Uterus (tissue), 4 donors: ENCODE results near the gene PFN2. TPM values are rescaled to one million over a fixed set of nuclear protein-coding genes. Genes with fewer than 3 reads are reported as not detected.

ENCODE experiments used
- DNase-seq, 2 donors: peaks; one replicate each; pipeline ENCODE4 v3.0.0-alpha.2; 2019 to 2020
- H3K27ac ChIP-seq, 2 donors: fragments of 200-600 bp; sonication (generic); 1 replicate in 1 of 2; 2 replicates in 1 of 2; pipeline ENCODE4 v1.5.1; 2016 to 2018
- H3K27me3 ChIP-seq, 2 donors: fragments of 200-600 bp; sonication (generic); one replicate each; pipeline ENCODE4 v1.5.1; 2018 to 2019; ENCODE audit warnings: control low read depth in 1 of 2
- H3K36me3 ChIP-seq, 2 donors: fragments of 200-600 bp; sonication (generic); one replicate each; pipeline ENCODE4 v1.5.1; 2019; ENCODE audit warnings: control low read depth in 1 of 2
- H3K4me1 ChIP-seq, 2 donors: fragments of 200-600 bp; sonication (generic); one replicate each; pipeline ENCODE4 v1.5.1; 2018 to 2019; ENCODE audit warnings: control low read depth in 1 of 2
- H3K4me3 ChIP-seq, 2 donors: fragments of 200-600 bp; sonication (generic); 1 replicate in 1 of 2; 2 replicates in 1 of 2; pipeline ENCODE4 v1.5.1; 2018 to 2019; ENCODE audit warnings: mild to moderate bottlenecking in 1 of 2
- H3K9me3 ChIP-seq, 2 donors: fragments of 200-600 bp; sonication (generic); one replicate each; pipeline ENCODE4 v1.5.1; 2019; ENCODE audit warnings: control low read depth in 1 of 2
- POLR2A ChIP-seq, 2 donors: fragments of 450-650 bp; IDR thresholded peaks; one replicate each; pipeline ENCODE4 v1.6.1; 2016; ENCODE audit warnings: antibody characterized with exemption in 2 of 2, mild to moderate bottlenecking in 1 of 2, moderate library complexity in 1 of 2
- intact Hi-C: fragments of 100-400 bp; cut with DNase I; formaldehyde crosslinking; loops from one replicate; pipeline ENCODE4 v1.15.1; 2023; ENCODE audit warnings: low total_unique reads
- small RNA-seq: library from RNA; depleted of rRNA; stranded (forward); fragments of <200 nt; gene quantifications from one replicate; pipeline ENCODE3, GENCODE V24; 2016
- total RNA-seq, 4 donors: library from RNA; depleted of rRNA in 3 of 4; stranded (reverse); fragments of >200 nt in 3 of 4; gene quantifications; one replicate each; pipeline versions ENCODE4 v1.1.0 to v1.2.4, GENCODE V29; 2014 to 2023
- TF ChIP-seq, protein P1 (sequence below), 4 experiments: fragments of 200-600 bp in 2 of 4; fragments of 450-650 bp in 2 of 4; sonication (generic) in 2 of 4; IDR thresholded peaks; one replicate each; pipeline ENCODE4 v1.5.1; 2016 to 2019; ENCODE audit warnings: antibody characterized with exemption in 4 of 4, mild to moderate bottlenecking in 2 of 4, moderate library complexity in 1 of 4
- donor health status: DM: yes; HTN: yes; CAD: no.

The PFN2 gene
- total RNA-seq, 4 donors from 2014 or later = 106 to 206 (median 183) TPM

DNA sequence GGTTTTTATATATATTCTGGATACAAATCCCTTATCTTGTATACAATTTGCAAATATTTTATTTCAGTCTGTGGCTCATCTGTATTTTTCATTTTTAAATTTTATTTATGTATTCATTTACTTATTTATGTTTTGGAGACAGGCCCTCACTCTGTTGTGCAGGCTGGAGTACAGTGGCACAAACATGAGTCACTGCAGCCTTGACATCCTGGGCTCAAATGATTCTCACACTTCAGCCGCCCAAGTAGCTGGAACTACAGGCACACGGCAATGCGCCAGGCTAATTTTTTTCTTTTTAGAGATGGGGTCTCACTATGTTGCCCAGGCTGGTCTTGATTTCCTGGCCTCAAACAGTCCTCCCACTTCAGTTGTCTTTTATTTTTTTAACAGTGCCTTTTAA is 50.6 kb downstream of the PFN2 start:
- Histone ChIP-seq H3K27me3 (no peaks in the 10 kb centered on the region), H3K4me3 (no peak overlapping the region), H3K27ac (no peak overlapping the region), H3K4me1 (no peaks in the 10 kb centered on the region), H3K36me3 (no peaks in the 10 kb centered on the region), H3K9me3 (no peaks in the 10 kb centered on the region)
- intact Hi-C loops = no loop called here
- no peak for TF ChIP-seq POLR2A (IDR thresholded peaks at IDR 0.05)
- TF ChIP-seq, protein P1, sequence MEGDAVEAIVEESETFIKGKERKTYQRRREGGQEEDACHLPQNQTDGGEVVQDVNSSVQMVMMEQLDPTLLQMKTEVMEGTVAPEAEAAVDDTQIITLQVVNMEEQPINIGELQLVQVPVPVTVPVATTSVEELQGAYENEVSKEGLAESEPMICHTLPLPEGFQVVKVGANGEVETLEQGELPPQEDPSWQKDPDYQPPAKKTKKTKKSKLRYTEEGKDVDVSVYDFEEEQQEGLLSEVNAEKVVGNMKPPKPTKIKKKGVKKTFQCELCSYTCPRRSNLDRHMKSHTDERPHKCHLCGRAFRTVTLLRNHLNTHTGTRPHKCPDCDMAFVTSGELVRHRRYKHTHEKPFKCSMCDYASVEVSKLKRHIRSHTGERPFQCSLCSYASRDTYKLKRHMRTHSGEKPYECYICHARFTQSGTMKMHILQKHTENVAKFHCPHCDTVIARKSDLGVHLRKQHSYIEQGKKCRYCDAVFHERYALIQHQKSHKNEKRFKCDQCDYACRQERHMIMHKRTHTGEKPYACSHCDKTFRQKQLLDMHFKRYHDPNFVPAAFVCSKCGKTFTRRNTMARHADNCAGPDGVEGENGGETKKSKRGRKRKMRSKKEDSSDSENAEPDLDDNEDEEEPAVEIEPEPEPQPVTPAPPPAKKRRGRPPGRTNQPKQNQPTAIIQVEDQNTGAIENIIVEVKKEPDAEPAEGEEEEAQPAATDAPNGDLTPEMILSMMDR (IDR thresholded peaks at IDR 0.05) = no peak
- DNase-seq = no peak

- Histone ChIP-seq H3K36me3 (no peaks in the 10 kb centered on the region), H3K27ac (no peak overlapping the region)
- intact Hi-C loops = no loop called here
Observed at GRCh38 chr3:149919509-149919908, 51.2 kb downstream of the PFN2 start.

GRCh38 chr3:149917124-149917667 is 53.5 kb downstream of the PFN2 start:
- DNase-seq = no peak
- H3K36me3 ChIP-seq = peaks cover 0 to 3% of the 10 kb centered on the region in 2 donors
- intact Hi-C loops = no loop called here

More at GRCh38 chr3:149919509-149919908, 51.2 kb downstream of the PFN2 start:
- TF ChIP-seq POLR2A (IDR thresholded peaks at IDR 0.05) = no peak
- TF ChIP-seq, protein P1 (IDR thresholded peaks at IDR 0.05) = no peak
- DNase-seq = no peak
- H3K4me1 ChIP-seq = no peaks in the 10 kb centered on the region
- no peaks in the 10 kb centered on the region for H3K9me3 ChIP-seq
- no peaks in the 10 kb centered on the region for H3K27me3 ChIP-seq
- H3K4me3 ChIP-seq = no peak overlapping the region

More at GRCh38 chr3:149917124-149917667, 53.5 kb downstream of the PFN2 start:
- H3K4me1 ChIP-seq = no peaks in the 10 kb centered on the region
- no peaks in the 10 kb centered on the region for H3K27me3 ChIP-seq
- H3K9me3 ChIP-seq = no peaks in the 10 kb centered on the region
- TF ChIP-seq, protein P1 (IDR thresholded peaks at IDR 0.05) = no peak
- TF ChIP-seq POLR2A (IDR thresholded peaks at IDR 0.05) = no peak
- H3K27ac ChIP-seq = no peak overlapping the region
- H3K4me3 ChIP-seq = no peak overlapping the region

Small RNA genes lying within 50 kb of the gene (small RNA-seq; reads per million reads assigned to genes)
- gene RNU6-720P = not detected

Other genes with a start within 250 kb of the PFN2 start
- 10 to 100 TPM; 15.6 to 71.8 (median 32.7) TPM for gene COMMD2, start 218.4 kb downstream of the PFN2 start, total RNA-seq
- gene ANKUB1, start 178.3 kb downstream of the PFN2 start, total RNA-seq = 1 to 10 TPM in 1 of 4 donors, under 1 TPM in 1, not detected in 2; 0.51 to 1.0 TPM
- gene RNF13, start 157.7 kb downstream of the PFN2 start, total RNA-seq = 100 to 1,000 TPM; 108 to 131 (median 113) TPM